Measurements from ENCODE around the gene C17orf50.

Gene C17orf50

DNA sequence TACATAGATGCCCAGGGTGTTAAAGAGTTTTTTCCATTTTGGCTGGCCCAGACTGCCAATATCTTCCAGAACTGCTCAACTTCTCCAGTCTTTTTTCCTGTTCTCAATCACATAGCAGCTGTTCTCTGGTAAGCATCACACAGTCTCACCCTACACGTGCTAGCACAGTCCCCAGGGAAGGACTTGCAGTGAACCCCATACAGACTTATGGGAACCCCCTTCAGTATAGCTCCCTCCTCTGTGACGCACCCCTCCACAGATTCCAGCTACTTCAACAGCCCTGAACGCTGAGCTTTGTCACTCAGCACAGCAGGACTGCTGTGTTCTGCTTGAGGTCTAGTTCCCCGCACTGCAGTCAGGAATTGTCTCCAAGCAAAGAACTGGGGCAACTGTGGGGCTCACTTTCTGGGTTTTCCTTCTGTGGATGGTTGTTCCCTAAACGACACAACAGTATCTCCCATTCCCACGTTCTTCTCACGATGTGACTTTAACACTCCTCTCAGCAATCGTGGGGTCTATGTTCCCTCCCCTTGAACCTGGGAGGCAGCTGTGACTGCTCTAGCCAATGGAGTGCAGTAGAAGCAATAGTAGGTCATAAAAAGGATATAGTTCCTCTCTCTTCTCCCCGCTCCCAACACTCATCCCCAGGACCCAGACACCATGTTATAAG lies 31.1 kb downstream of the C17orf50 start:
- DNase-seq: no peak

DNA sequence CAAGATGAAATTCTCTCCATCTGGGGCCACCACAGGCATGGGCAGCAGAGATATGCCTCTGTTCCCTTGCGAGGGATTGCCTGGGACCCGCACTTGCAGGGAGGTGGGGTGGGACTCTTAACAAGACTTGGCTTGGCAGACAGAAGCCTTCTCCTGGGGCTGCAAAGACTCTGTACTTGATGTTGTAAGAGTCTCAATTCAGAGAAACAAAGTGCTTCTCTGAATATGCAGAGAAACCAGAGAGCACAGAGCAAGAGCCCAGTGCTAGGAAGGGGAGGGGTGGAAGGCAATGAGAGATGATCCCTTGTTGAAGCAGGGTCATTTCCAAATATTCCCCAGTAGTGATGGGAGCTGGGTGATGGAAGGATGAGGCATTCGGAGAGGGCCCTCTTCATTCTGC lies 32.6 kb downstream of the C17orf50 start:
- DNase-seq: no peak

DNA sequence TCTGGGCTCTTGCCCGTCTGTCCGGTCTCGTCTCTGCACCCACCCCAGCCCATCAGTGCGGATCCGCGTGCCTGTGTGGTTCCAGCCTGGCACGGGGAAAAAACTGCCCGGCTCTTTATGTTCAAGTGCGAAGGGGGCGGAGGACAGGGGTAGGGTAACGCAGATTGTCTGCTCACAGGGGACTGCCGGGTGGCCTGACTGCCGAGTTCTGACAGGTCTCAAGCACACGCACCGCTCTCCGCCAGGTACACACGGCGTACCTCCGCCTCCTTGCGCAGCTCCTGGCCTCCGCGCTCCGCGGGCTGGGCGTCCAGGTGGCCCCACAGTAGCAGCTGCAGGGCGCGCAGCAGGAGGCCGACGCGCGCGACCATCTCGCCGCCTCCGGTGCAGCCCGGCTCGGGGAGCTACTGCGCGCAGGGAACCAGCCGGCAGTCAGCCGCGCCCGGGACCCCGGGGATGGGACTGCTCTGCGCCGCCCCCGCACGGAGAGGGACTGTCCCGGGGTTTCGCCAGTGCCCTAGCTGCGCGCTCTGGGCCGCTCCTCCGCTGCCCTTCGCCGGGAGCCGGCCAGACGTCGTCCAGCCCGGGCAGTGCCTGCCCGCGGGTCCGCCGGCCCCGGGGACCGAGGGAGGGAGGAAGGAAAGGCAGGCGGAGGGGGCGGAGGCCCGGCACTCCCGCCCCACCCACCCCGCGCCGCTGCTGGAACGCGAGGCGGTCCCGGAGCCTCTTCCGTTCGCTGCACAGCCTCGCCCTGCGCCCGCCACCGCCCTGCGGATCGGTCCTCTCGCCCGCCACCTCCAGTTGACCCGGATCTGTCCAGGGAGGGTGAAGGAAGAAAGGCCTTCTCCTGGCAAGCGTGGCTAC lies 34.6 kb downstream of the C17orf50 start, which contains the start of gene MMP28:
Gene MMP28, minus strand, starts transcription at position 635 of the 864 bp plus-strand sequence. Its CDS starts 264 bp downstream, at position 371.
- DNase-seq: no peak

DNA sequence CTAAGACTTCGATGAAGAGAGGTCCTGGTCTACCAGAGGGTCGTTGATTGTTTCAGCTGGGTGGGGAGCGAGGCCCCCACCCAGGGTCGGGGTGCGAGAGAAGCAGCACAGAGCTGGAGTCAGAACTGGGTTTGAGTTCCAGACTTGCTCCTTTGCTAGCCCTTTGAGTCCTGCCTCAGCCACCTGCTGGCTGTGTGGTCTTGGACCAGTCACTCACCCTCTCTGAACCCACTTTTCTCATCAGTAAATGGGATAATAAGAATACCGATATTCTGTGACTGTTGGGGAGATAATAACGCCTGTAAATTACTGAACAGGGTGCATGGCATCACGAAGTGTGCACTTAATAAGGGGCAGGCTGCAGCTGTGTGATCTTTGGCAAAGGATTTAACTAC lies 35.2 kb downstream of the C17orf50 start:
- no peak for DNase-seq

DNA sequence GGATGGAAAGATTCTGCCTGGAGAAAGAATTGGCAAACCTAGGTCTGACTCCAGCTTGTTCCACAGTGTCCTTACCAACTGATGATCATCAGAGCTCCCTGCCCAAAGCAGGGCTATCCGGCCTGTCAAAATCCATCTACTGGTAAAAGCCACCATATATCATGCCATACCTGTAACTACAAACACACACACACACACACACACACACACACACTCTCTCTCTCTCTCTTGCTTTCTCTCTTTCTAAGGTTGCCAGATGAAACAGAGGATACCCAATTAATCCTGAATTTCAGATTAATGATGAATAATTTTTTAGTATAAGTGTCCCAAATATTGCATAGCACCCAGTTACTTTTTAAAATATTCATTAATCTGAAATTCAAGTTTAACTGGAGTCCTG lies 36.3 kb downstream of the C17orf50 start:
- no peak for DNase-seq

DNA sequence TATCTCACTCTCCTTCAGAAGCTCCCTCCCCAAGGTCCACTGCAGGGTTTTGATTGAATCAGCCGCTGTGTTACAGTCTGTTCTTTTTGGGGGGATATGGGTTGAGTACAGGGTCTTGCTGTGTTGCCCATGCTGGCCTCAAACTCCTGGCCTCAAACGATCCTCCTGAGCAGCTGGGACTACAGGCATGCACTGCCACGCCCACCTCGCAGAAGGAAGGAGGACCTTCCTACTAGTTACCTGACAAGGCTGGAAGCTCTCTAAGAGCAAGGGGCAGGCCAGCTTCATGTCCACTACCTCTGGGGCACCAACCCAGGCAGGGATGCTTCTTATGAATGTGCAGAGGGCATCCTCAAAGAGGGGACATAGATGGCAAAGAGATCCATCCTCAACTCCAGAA lies 36.7 kb downstream of the C17orf50 start:
- no peak for DNase-seq

DNA sequence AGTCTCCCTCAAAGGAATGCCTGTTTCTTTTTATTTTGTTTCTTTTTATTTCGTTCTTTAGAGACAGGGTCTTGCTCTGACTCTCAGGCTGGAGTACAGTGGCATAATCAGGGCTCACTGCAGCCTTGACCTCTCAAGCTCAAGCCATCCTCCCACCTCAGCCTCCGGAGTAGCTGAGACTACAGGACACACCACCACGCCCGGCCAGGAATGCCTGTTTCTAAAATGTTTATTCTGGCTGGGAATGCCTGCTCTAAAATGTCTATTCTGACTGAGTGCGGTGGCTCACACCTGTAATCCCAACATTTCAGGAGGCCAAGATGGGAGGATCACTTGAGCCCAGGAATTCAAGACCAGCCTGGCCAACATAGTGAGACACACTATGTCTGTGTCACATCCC lies 37.2 kb downstream of the C17orf50 start:
- no peak for DNase-seq

DNA sequence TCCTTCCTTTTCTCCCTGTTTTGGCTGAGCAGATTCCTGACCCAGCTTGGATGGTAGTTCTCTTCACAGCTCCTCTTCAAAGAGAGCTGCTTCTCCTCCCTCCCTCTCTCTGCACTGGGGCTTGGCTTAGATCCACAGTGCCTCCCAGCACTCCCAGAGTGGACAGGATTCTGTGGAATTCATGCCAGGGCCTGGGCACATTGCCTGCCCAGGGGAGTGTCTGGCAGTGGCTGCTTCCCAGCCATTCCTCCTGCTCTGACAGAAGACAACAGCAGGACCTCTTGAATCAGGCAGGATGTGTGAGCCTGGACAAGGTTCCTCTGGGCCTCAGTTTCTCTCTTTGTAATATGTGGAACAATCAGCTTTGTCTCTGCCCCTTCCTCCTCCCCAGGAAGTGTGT lies 39.3 kb downstream of the C17orf50 start:
- no peak for DNase-seq

DNA sequence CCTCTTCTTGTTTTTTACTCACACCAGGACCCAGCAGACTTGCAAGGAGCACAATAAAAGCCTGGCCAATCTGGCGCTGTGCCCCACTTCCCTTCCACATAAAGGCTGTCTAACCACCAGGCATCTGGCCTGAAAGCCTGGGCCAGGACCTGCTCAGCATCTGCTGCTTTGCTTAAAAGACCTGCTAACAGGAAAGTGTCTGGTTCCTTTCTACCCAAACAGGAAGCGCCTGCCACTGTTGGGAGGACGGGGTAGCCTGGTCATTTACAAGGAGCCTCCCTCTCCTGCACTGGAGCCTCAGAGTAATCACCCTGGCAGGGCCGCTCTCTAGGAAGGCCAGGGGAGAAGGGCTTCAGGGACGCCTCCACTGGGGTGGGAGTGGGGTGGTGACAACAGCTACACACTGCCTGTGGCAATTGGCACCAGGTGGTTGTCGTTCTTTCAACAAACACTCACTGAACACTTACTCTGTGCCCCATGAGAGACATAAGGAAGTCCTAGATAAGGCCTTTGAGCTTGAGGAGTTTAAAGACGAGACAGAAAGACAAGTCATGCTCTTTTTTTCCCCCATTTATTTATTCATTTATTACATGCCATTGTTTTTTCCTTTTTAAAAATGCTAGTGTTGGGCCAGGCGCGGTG lies 41.0 kb downstream of the C17orf50 start:
- peak; percentile 67 for DNase-seq

DNA sequence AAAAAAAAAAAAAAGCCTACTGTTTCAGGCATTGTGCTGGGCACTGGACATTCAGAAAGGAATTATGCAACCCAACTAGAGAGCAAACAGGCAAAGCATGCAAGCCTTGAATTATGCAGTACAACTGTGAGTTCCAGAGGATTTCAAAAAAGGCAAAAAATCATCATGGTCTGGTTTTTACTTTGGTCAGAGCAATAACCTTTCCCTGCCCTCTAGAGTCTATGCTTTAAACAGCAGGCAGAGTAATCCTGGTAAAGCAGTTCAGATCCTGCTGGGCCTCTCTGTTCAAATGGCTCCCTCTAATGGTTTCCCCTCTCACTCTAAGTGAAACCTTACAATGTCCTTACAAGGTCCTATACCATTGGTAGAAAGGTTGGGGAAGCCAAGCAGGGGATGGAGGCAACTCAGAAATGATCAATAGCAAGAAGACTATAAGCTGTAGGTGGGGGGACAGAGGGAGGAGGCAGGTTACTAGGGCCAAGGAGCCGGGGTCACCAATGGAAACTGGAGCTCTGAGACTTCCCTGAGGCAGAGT lies 44.0 kb downstream of the C17orf50 start:
- DNase-seq: peak; percentile 86

DNA sequence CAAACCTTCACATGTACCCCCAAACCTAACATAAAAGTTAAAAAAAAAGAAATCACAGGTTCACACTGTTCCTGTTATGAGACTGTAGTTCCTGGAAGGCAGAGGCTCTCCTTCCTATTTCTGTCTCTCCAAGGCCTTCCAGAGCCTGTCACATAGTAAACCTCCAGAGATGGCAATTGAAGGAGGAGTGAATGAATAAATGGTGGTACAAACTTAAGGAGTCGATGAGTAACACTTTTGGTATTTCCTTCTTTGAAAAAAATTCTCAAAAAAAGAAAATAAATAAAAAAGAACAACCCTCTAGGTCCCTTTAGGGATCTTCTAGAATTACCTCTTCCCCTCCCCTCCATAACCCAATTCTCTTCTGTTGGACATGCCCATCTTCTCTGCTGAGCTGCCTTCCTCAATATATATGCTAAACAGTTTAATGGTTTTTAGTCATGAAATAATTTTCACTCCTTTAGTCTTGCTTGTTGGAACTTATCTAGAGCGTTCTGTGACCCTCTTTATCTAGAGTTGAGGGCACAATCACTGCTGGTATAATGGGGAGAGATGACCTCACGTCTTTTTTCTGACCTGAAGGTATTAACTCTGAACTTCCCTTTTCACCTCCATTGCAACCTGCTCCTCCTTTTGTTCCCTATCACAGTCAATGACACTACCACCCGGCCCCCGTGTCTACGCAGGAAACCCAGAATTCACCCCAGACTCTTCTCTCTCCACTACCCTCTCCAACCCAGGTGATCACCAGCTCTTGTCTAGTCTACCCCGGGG lies 46.9 kb downstream of the C17orf50 start:
- DNase-seq: no peak

DNA sequence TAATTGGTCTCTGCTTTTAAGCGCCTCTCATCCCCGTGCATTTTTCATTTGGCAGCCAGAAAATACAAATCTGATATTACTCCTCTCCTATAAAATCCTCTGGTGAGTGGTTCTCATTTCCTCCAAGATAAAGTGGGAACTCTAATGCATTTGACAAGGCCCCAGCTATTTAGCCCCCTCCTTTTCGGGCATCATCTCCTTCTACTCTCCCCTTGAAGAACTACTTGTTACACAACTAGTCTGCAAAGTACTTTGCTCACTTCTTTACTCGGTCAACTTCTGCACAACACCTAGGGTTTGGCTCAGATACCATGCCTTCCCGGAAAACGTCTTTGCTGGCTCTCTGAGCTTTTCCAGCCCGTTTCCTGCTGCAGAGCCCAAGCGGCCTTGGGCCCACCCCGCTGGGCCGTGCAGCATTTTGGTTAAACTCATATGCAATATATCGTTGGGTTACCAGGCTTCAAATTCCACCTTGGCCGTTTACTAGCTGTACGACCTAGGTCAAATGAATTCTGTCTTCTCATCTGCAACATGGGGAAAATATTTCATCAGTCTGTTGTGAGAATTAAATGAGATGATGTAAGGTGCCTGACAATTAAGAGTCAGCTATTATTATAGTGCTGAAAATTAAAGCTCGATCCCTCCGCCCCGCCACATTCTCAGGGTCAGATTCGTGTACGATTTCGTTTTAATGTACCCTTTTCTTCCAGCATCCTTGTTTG lies 47.7 kb downstream of the C17orf50 start:
- DNase-seq: no peak

DNA sequence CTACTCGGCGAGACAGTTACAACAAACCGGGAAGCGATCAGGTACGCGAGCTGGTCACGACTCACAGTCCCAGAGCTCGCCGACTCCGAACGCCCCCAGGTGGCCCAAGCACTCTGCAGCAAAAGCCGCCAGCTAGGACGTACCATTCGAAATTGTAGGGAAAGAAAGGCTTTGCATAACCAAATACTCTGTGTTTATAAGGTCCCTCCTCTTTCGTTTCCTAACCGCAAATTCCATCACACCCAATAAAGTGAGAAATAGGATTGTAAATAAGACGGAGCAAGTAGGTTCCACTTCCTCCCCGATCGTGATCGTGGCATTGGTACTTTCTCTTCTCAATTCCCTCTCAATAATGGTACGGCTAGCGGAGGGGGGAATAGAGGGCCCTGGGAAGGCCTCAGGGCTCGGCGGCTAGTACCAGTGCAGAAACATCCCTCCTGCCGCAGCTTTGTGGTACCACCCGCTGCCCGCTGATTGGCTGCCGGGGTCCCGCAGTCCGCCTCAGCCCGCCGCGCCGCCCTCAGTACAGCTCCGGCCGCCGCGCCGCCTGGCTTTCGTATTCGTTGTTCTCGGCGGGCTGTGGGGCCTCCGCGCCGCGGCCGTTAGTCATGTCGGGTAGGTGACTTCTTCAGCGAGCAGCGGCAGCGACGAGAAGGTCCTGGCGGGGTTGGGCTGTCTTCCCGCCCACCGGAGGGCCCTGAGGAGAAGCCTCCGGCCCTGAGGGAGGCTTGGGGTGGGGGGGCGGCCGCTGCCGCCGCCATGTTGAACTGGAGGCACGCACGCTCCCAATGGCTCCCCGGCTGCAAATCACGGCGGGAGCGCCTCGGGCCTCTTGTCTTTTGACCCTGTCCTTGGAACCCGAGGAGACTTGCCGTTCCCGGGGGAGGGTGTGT lies 48.5 kb downstream of the C17orf50 start, which contains the start of gene TAF15:
Gene TAF15, plus strand, starts transcription at position 523 of the 893 bp plus-strand sequence. Its CDS starts 86 bp downstream, at position 609.
- peak; percentile 97 for DNase-seq

DNA sequence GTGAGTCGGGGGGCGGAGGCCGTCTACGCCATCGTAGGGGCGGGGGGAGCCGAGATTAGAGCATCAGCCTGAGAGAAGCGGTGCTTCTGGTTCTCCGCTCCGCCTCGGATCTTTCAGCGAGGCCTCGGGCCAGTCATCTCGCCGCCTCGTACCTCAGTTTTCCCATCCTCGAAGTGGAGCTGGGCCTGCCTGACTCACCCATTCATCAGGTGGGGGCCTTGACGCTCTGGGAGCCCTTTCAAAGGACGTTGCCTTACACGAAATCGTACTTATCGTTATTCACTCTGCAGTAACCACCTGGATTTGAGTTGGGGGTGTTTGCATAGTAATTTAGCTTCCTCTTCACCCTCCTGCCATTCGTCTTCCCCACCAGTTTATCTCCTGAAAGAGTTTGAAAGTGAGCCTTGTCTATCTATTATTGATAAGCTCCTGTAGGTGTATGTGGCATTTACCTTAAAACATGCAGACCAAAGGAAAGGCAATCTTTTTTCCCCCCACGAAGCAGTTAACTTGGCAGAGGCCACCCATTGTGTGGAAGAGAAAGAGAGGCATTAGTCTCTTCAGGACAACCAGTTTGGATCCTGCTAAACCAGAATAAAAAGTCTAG lies 49.3 kb downstream of the C17orf50 start:
- DNase-seq: no peak

DNA sequence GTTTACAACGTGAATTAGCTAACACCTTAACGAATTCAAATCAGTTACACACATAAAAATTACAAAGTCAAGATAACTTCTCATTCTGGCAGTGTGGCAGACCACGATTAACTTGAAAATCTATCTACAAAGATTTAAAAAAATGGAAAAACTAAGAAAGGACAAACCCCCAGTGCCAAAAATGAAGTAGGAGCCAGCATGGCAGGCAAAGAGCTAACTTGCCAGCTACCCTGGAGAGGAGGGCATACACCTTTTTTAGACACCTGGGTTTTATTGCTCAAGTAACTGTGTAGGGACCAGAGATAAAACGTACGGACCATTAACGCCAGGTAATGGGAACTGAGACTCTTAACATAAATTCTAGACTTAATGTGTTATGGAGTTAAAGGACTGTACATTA lies 51.1 kb downstream of the C17orf50 start:
- no peak for DNase-seq

DNA sequence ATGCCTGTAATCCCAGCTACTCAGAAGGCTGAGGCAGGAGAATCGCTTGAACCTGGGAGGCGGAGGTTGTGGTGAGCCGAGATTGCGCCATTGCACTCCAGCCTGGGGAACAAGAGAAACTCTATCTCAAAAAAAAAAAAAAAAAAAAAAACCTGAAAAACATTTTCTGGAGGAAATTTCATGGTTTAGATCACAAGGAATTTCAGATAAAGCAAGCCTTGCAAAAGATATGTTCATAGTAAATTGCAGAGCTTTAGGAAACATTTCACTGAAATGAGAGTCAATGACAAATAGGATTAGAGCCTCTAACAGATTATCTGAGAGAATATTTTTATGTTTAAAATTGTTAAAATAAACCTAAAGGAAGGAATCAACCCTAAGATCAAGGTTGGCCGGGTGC lies 51.8 kb downstream of the C17orf50 start:
- no peak for DNase-seq
